ENCODE measurements around the gene ACO1. TPM values are rescaled to one million over a fixed set of nuclear protein-coding genes. Genes with fewer than 3 reads are reported as not detected.

The ACO1 gene
- total and polyA plus RNA-seq, 9 of the 15 experiments (the other 6 are each of a cell fraction or from before 2014, with no cell fraction given) = 0.96 to 29.7 (median 16.9) TPM

DNA sequence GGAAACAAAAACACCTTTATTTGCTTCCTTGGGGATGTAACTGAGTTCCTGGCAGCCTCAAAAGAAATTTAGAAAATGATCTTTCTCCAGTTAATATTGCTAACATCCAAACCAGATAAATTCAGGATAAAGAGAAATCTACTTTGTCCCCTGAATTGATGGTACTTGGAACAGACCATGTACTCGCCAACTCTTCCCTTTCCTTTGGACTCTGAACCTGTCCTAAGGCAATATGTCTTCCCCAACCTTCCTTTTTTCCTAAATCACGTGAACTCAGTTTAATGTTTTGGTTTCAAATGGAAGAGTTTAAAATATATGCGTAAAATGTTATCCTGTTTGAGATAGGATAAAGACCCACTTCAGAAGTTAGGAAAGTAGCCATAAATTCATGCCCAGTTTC is 28.0 kb downstream of the ACO1 start:
- BruUV-seq (replicated peaks) = no TSS peak
- Histone ChIP-seq H3K27me3 (ENCODE audit: control insufficient read depth in 2 of 2, insufficient read depth in 2 of 2, low read length in 2 of 2) (no peaks in the 10 kb centered on the region), H3K9ac (ENCODE audit: insufficient read depth in 1 of 2, low read depth in 2 of 2, low read length in 2 of 2) (no peak overlapping the region), H3K4me2 (ENCODE audit: insufficient read depth, low read length) (no peak overlapping the region), H2AFZ (ENCODE audit: low read depth, low read length) (no peak overlapping the region), H3K36me3 (ENCODE audit: control insufficient read depth, insufficient read depth, low read length) (peaks cover 10% of the 10 kb centered on the region; the same call in 1 of the 3 replicates), H3K9me3 (replicated peaks; ENCODE audit: control insufficient read depth, insufficient read depth, low read depth, low read length) (no peaks in the 10 kb centered on the region), H3K79me2 (ENCODE audit: control insufficient read depth, insufficient read depth, low read length) (no peaks in the 10 kb centered on the region), H4K20me1 (replicated peaks; ENCODE audit: control insufficient read depth, insufficient read depth, low read length) (no peaks in the 10 kb centered on the region), H3K9me1 (ENCODE audit: control insufficient read depth, insufficient read depth, low read length) (no peaks in the 10 kb centered on the region), H3K27ac (ENCODE audit: extremely low read depth, low read depth, low read length) (no peak overlapping the region), H3K4me3 (no peak overlapping the region), H3K4me1 (replicated peaks in 1 of 2; ENCODE audit: control insufficient read depth in 2 of 2, insufficient read depth in 2 of 2, low read length in 2 of 2) (no peaks in the 10 kb centered on the region)
- ChIA-PET CTCF (ENCODE audit: low intra/inter-chr PET ratio) (no interaction called here), POLR2A (interaction anchor here (0.7 kb wide), 1 partner anchor 15 kb away, joined by 3 read pairs; no protein-coding TSS in a partner anchor)
- TF ChIP-seq, protein P1, sequence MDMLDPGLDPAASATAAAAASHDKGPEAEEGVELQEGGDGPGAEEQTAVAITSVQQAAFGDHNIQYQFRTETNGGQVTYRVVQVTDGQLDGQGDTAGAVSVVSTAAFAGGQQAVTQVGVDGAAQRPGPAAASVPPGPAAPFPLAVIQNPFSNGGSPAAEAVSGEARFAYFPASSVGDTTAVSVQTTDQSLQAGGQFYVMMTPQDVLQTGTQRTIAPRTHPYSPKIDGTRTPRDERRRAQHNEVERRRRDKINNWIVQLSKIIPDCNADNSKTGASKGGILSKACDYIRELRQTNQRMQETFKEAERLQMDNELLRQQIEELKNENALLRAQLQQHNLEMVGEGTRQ (CRISPR knock-in tag; IDR thresholded peaks at IDR 0.05) = no peak
- TF ChIP-seq LEF1 (IDR thresholded peaks at IDR 0.05) (no peak), KLF6 (CRISPR knock-in tag; IDR thresholded peaks at IDR 0.05; ENCODE audit: borderline replicate concordance) (no peak), ZNF75A (CRISPR knock-in tag; IDR thresholded peaks at IDR 0.05) (no peak), DPF2 (IDR thresholded peaks at IDR 0.05) (no peak), SNRNP70 (optimal IDR thresholded peaks at IDR 0.05; ENCODE audit: low read depth, low read length) (no peak), MECOM (CRISPR knock-in tag; IDR thresholded peaks at IDR 0.05) (no peak), ETV6 (IDR thresholded peaks at IDR 0.05; ENCODE audit: borderline replicate concordance in 1 of 2, low read depth in 2 of 2, low read length in 1 of 2) (no peak), ETV6 (CRISPR knock-in tag; IDR thresholded peaks at IDR 0.05; ENCODE audit: borderline replicate concordance) (no peak), ZNF175 (CRISPR knock-in tag; IDR thresholded peaks at IDR 0.05; ENCODE audit: low read depth) (no peak), MAFK (IDR thresholded peaks at IDR 0.05; ENCODE audit: low read length) (no peak), KDM2B (CRISPR knock-in tag; IDR thresholded peaks at IDR 0.05) (no peak), BCOR (IDR thresholded peaks at IDR 0.05) (no peak), ZNF592 (IDR thresholded peaks at IDR 0.05) (no peak), ZKSCAN1 (IDR thresholded peaks at IDR 0.05; ENCODE audit: low read depth, low read length) (no peak), BRD9 (IDR thresholded peaks at IDR 0.05; ENCODE audit: low read depth, partially characterized antibody) (no peak), RAD21 (CRISPR knock-in tag; conservative IDR thresholded peaks at IDR 0.05 in 1 of 2, IDR thresholded peaks at IDR 0.05 in 1 of 2) (no peak), ZNF584 (CRISPR knock-in tag; IDR thresholded peaks at IDR 0.05; ENCODE audit: low read depth) (no peak)
- intact Hi-C loops (cut with micrococcal nuclease) (no loop called here), in situ Hi-C loops (cut with MboI) (no loop called here)
- 100% methylated on average over 2 of the region's 3 CpGs for WGBS (ENCODE audit: insufficient coverage, low coverage, missing lambda C conversion rate)
- DNase-seq (ENCODE audit: extremely low read depth in 1 of 4, low spot score in 3 of 4) (no peak), FAIRE-seq (no peak), ATAC-seq (no peak)

Measured in K562 (cell line).